NCI-H1105 (cell line): ENCODE measurements around the gene ARHGEF16.

Source experiments
- DNase-seq: peaks from one replicate; lab custom pipeline; 2025; lab: John Stamatoyannopoulos, UW

ARHGEF16 gene

DNA sequence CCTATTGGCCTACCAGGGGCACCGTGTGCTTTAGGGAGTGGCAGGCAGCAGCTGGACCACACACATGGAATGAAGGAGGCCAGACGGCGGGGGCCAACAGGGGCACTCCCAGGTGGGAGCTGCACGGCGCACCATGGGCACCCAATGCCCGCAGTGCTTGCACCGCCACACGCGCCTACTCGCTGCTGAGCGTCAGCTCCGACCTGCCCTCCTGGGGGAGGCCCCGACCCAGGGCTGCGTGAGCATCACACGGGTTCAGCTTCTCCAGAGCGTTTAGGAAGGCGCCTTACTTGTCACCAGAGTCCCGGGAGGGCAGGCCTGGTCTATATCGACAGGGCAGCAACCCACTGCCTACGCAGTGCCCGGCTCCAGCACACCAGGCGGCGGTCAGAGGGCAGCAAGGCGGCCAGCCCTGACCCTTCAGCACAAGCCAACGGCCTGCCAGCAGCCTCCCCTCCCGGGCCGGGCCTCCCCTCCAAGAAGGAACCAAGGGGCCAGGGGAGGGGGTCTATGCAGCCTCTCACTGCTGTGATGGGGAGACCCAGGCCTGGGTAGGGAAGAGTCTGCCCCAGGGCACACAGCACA lies 64.9 kb downstream of the ARHGEF16 start:
- DNase-seq, result no peak

DNA sequence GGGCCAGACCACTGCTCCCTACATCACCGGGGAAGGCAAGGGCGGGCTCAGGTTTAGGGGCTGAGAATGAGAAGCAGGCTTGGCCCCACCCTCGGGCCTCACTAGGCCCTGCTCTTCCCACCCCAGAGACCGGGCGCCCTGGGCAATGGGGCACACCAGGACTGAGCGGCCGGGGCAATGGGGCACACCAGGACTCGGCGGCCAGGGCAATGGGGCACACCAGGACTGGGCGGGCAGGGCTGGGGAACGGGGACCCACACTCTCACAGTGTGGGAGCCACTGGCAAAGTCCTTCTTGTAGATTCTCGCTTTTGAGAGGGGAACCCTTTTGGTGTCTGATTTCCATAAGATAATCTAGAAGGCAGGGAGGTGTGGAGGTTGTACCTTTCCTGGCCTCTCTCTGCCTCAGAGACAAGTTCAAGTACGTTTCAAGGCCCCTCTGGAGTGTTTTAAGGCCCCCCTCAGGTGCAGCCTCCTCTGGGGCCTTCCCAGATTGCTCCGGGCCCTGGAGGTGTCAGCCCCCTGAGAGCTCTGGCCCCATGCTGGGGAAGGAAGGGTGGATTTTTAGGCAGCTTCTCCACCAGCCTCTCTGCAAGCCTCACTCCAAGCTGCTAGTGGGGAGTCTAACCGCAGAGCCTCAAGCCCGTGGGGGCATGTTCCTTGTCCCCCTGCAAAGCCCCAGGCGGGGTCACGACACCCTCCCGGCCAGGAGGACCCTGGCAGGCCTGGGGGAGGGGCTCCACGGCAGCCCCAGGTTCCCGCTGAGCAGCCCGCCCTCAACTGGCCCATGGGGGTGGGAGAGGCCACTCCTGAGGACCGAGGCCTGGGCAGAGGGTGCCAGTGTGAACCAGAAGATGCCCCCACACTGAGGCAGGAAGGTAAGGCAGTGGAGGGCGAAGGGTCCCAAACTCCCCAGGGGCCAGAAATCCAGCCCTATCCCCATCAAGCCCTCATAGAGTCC lies 66.2 kb downstream of the ARHGEF16 start:
- no peak for DNase-seq

GRCh38 chr1:3521426-3521825 lies 67.0 kb downstream of the ARHGEF16 start:
- no peak for DNase-seq

DNA sequence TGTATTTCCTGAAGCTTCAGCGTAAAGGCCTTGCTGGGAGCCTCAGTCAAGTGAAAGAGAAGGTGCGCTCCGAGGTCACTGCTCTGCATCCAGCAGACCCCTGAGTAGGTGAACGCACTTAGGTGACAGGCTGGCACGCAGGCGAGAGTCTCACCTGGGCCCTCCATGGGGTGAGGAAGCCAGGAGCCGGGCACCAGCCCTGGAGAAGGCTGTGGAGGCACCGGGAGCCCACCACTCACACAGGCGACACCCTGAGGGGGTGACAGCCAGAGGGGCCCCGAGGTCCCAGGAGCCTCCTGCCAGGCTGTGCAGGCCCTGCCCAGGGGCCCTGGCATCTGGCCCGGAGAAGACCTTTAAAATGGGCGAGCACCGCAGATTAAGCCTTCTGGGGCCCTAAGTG lies 67.6 kb downstream of the ARHGEF16 start:
- no peak for DNase-seq

GRCh38 chr1:3522564-3523265 lies 68.2 kb downstream of the ARHGEF16 start:
- no peak for DNase-seq

- DNase-seq, result no peak
These were observed 69.5 kb downstream of the ARHGEF16 start for GRCh38 chr1:3523980-3524379.

GRCh38 chr1:3524556-3525203 lies 70.2 kb downstream of the ARHGEF16 start:
- no peak for DNase-seq

- DNase-seq, result no peak
These were observed 71.4 kb downstream of the ARHGEF16 start for GRCh38 chr1:3525551-3526482.

DNA sequence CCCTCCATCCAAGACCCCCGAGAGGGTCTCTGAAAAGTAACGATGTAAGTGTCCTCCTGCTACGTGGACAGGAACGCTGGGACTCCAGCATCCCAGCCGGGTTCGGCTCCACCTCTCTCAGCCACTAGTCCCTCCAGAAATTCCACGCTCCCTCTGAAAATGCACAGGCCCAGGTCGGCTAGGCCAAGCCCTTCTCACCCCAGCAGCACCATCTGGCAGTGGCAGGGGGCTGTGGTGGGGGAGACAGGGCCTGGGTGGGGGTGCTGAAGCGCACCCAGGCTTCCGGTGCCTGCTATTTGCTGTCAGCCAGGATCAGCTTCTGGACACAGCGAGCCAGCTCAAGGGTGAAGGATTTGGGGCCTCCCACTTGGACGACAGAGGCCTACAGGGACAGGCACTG lies 73.3 kb downstream of the ARHGEF16 start:
- no peak for DNase-seq

GRCh38 chr1:3529099-3529729 lies 74.7 kb downstream of the ARHGEF16 start:
- no peak for DNase-seq

GRCh38 chr1:3530086-3530925 lies 75.8 kb downstream of the ARHGEF16 start:
- peak; percentile 78 for DNase-seq
